HG02970 (cell line): Measurements from ENCODE around the gene GAK.

Experiments used
- ATAC-seq: cut with Tn5 transposase; IDR thresholded peaks from one replicate; pipeline ENCODE4 v1.9.1; 2021; ENCODE audit warnings: mild to moderate bottlenecking, moderate library complexity, moderate number of reproducible peaks; ENCODE audit not compliant: unreplicated experiment, low FRiP score

The GAK gene

DNA sequence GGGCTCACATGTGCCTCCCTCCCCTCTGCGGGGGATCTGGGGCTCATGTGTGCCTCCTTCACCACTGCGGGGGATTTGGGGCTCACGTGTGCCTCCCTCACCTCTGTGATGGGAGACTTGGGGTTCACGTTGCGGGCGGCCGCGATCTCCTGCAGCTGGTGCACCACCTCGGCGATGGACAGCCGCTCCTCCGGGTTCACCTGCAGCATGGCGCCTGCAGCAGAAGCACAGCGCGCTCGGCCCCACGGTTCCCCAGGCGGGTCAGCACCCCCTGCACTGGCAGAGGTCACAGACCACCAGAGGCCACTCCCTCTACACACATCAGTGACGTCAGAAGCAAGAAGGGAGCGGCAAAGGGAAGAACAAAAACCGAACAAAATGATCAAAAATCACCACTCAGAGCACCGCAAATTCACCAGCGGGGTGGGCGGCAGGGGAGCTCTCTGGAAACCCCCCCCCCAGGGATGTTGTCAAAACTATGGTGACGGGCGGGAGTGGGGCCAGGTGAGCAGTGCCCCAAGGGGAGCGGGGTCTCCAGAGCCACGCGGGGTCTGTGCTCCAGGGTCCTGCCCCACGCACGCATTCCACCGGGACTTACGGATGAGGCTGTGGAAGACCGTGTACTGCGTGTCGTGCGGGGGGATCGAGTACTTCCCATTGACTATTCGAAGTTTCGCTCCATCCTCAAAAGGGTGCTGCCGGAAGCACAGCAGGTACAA lies 38.7 kb downstream of the GAK start:
- ATAC-seq: no peak

DNA sequence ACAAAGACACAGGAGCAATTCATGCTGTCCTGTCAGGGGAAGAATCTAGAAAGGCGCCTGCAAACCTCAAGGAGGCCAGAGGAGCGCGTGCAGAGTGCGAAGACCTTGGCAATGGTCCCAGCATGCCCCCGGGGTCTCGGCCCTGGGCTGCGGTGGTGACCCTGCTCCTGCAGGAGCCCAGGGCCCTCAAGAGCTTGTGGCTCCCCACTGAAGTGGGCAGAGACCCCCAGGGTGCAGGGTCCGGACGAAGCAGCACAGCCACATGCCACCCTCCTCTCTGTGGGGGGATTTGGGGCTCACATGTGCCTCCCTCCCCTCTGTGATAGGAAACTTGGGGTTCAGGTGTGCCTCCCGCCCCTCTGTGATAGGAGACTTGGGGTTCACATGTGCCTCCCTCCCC lies 39.3 kb downstream of the GAK start:
- no peak for ATAC-seq

DNA sequence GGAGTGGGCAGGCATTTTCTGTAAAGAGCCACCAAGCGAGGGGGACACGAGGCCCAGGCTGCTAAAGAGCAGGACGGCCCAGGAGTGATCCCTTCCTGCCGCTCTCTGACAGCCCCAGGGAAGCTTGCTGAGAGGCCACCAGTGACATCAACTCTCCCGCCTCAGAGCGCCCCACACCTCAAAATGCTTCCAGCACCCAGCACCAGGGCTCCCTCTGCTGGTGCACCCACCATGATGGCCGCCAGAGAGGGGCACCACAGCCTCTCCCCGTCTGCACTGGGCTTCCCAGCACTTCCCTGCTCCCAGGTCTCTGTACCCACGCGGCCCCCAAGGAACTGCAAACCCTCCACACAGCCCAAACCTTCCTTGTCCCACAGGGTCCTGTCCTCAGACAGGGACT lies 40.4 kb downstream of the GAK start:
- no peak for ATAC-seq

DNA sequence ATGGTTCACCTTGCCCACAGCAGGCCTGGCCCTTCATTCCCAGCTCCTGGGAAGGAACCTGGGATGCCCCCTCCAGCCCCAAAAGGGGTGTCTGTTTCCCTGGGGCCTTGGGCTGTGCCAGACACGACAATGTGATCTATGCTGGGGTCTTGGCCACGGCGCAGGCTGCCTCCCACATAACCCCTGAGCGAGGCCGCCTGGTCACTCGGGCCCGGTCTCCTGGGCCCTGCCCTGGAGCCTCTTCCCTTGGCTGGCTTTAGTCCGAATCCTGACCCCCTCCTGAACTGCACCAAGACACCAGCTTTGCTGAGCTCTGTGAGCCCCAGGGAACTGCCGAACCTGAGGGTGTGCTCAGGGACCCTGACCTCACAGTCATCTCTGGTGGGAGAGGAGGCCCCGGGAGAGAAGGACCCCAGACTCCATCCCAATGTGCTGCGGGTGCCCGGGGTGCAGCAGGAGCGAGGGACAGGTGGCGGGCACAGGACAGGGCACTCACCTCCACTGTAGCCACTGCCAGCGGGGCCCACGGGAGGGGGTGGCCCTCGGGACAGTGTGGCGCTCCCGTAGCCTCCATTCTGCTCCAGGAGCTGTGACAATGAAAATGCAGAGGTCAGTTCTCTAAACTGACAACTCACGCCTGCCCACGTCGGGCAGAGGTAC lies 42.0 kb downstream of the GAK start:
- ATAC-seq: no peak

DNA sequence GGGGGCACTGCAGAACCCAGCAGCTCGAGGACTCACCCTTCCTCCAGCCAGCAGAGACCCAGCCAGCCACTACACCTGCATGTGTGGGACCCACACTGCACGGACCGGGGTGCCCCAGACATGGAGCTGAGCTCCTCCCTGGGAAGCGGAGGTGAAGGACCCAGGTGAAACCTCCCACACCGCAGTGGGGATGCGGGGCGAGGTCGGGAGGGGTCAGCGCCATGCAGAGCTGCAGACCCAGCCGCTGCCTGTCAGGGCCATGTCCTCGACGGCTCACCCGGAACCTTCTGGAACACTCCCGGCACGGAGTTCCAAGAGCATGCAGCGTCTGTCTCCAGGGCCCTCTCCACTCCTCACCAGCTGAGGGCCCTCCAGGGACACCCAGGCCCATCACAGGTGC lies 42.6 kb downstream of the GAK start:
- ATAC-seq: no peak

DNA sequence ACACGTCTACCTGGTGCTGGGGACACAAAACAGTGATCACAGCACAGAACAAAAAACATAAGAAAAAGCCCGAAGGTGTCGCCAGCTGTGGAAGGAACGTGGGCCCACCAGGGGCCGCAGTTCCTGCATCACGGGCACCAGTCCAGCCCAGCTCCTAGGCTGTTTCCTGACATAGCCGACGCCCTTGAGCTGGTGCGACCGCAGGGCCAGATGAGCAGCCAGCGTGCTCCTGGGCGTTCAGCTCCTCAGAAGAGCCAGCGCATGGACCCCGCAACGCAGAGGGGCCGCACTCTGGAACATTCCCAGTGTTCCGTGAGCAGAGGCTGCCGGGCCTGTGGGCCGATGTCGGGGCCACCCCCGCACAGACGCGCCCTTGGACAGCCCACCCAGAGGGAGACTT lies 44.1 kb downstream of the GAK start:
- no peak for ATAC-seq

DNA sequence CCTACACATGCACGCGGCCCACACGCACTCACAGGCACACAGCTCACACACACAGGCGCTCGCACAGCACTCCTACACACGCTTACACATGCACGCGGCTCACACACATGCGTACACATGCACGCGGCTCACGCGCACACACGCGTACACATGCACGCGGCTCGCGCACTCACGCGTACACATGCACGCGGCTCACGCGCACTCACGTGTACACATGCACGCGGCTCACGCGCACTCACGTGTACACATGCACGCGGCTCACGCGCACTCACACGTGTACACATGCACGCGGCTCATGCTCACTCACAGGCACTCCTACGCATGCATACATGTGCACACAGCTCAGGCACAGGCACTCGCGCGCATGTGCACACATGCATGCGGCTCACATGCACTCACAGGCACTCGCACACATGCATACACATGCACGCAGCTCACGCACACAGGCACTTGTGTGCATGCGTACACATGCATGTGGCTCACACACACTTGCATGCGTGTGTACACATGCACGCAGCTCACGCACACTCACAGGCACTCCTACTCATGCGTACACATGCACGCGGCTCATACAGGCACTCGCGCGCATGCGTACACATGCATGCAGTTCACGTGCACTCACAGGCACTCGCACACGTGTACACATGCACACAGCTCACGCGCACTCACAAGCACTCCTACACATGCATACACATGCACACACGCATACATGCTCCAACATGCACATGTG lies 44.9 kb downstream of the GAK start:
- ATAC-seq: no peak

DNA sequence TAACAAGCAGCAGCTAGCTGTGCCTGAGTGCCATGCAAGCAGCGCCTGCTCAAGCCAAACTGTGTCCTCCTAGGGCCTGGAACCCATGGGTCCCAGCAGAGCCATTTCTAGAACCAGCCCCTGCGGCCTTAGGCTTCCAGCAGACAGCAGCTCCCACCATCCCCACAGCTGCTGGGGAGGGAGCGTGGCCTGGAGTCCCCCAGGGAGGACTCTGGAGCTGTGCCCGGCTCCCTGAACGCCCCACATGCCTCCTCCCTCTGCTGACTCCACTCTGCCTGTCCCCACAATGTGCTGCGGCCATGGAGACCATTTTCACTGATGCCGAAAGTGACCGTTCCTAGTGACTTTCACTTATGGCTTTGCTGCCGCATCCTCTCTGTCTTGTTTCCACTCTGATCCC lies 45.9 kb downstream of the GAK start:
- no peak for ATAC-seq

DNA sequence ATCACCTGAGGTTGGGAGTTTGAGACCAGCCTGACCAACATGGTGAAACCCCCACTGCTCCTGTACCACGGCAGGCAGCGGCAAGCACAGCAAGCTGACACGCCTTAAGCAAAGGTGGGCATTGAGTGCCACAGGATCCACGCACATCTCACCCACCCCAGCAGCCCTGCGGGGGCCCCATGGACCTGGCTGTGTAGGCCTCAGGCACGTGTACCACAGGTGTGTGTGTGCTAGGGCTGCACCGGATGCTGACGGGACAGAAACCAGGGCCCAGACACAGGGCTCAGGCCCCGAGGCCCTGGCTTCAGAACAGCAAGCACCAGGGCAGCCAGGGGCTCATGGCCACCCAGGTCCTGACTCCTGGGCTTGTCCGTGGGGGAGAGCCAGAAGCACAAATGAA lies 46.8 kb downstream of the GAK start:
- ATAC-seq: no peak

DNA sequence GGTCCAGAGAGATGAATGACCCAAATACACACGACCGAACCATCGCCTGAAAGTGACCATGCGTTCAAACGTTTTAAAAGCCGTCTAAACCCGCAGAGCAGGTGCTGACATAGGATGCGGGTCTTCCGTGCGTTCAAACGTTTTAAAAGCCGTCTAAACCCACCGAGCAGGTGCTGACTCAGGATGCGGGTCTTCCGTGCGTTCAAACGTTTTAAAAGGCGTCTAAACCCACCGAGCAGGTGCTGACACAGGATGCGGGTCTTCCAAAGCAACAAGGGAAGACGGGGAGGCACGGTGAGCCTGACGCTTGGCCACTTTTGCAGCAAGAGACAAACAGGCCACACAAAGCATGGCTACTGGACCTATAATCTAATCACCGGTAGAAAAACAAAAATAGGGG lies 47.2 kb downstream of the GAK start:
- ATAC-seq: no peak

DNA sequence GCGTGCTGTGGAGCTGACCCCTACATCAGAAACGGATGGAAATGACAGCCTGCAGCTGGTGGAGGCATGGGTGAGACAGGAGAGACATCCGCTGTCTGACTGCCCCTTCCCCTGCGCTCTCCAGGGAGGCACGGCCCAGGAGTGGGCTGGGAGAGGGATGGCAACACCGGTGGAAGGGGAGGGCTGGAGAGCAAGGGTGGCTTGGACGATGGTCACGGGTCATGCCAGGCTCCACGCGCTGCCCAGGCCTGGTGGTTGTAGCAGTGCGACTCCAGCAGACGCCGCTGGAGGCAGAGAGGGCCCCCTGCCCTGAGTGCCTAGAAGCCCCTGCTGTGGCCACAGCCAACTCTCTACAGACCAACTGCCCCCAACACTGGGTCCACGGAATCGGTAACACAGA lies 47.9 kb downstream of the GAK start:
- ATAC-seq: no peak

DNA sequence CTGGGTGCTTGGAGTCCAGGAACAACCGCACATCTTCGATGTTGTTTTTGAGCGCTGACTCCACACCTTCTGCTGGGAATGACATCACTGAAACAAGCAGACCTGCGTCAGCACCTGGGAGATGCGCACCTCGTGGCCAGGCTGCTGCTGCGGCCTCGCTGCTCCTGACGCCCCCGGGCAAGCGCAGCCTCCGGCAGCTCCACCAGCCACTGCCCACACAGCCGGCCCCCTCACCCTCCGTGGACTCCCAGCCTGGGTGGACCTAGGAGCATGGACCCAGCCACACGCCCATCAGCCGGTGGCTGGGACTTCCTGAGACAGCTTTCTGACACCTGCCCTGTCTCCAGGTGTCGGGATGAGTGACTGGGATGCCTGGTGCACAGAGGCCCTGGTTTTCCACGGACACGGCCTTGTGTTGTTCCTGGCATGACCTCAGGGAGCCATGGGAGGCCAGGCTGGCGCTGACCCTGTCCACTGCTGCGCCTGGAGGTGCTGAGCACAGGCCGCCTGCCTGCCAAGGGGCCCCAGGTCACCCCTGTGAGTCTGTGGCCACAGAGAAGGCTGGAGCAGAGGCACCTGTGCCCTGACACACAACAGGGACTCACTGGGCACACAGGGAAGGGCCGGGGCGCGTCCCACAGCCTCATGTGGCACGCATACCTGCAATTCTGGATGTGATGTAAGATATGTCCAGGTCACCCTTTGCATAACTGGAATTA lies 48.6 kb downstream of the GAK start:
- ATAC-seq: no peak

DNA sequence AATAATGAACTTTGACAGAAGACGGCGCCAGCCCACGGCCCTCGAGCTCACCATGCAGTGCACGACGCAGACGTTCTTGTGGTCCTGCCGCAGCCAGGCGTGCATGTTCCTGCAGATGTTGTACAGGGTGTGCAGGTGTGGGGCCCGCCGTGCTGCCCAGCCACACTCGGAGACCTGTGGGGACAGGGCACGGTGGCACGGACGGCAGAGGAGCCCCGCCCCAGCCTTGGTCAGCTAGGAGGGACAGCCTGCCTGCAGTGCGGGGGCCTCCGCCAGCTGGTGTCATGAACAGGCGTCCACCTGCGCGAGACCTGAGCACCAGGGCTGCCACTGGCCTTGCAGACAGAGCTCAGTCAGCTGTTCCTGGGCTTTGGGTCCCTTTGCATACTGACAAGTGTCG lies 49.5 kb downstream of the GAK start:
- no peak for ATAC-seq

DNA sequence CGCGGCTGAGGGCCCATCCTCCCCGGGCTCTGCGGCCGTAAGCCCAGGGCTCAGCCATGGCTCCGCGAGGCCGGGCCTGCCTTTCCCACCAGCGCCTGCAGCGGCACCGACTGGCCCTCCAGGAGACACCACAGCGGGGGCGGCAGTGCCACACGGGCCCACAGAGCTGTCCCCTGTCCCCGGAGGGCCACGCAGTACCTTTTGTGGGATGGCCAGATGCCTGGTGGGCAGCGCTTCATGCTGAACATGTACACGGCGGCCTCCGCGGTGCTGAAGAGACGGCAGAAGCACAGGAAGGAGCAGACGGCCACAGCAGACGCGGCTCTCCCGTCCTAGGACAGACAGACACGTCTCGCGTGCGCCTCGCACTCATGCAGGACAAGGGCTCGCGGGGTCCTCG lies 50.4 kb downstream of the GAK start:
- no peak for ATAC-seq

DNA sequence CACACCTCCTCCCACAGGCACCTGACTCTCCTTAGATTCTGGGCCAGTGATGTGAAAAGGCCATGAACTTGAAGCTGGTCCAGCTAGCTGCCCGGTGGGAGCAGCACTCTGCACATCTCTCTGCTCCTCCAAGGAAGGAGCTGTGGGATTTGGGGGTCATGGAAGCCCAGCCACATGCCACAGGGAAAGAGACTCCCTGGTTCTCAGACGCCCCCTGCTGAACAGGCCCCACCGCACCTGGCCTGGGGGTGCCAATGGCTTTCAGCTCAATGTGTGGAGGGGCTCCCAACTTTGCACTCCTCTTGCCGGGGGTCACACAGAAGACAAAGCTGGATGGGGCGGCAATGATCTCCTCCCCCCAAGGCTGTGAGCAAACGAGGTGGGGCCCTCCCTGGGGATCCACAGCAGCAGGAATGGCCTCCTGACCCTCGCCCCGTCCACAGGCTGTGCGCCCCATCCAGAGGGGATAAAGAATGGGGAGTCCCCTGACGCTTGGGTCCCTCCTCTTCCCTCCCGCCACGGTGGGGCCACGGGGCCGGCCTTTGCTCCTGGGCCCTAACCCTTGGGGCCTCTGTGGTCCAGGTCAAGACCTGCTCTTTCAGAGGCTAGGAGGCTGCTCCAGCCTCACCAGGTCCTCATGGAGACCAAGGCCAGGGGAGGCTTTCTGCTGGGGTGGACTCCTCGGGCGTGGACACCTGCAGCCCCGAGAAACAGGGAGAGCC lies 51.3 kb downstream of the GAK start:
- no peak for ATAC-seq

DNA sequence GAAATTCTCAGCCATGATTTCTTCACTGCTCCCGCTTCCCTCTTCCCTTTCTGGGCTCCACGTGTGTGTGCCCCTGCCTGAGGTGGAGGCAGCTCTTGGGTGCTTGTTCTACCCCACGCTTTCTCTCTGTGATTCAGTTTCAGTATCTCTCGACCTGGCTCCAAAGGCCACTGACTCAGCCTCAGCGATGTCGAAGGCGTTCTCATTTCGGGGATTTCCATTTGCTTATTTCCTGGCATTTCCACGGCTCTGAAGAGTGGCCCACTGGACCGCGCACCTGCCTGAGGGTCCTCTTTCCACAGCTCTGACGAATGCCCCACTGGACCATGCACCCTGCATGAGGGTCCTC lies 52.4 kb downstream of the GAK start:
- no peak for ATAC-seq

DNA sequence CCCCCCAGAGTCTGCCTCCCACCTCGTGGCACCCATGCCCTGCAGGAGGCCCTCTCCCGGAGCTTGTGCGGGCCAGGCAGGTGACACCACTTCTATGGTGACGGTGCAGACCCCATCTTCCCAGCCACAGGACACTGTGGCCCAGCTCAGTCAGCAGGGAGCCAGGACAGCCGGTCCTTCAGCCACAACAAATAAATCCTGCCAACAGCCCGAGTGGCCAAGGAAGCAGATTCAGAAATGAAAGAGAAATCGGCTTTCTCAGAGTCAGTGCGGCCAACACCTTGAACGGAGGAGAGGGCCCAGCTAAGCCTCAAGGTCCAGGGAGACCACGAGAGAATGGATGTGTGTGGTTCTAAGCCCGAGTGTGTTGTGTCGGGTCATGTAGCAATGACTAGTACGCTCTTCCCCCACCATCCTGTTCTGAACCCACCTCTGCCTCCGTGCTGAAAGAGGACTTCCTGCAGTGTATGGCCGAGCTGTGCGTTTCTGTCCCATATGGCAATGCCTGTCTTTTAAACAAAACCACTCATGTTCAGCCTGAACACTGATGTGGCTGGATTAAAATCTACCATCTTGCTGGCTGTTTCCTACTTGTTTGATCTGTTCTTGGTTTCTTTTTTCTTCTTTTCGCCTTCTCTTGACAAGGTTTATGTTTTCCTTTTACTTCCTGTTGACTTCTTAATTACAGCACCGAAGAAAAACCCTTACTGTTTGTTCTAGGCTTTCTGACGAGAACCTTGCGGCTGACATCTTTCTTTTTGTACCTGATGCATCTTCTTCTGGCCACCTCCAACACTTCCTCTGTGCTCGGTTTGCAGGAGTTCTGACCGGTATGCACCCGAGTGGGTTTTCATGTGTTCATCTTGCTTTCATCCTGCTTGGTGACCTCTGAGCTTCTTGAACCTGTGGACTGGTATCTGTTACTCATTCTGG lies 53.1 kb downstream of the GAK start:
- ATAC-seq: no peak

DNA sequence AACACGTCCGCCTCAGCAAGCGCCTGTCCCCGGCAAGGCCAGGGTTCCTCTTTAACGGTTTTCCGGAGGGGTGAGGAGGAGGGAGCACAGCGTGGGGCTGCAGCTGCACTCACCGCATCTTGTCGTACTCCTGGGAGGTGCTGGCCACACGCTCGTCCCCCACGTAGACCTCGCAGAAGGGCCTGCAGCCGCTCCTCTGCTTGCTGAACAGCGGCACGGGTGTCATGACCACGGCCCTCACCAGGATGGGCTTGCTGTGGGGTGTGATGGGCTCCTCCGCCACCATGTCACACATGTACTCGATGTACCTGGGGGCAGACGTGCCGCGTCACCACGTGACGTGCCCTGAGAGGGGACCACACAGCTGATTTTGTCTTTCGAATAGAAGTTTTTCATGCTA lies 54.6 kb downstream of the GAK start:
- no peak for ATAC-seq

DNA sequence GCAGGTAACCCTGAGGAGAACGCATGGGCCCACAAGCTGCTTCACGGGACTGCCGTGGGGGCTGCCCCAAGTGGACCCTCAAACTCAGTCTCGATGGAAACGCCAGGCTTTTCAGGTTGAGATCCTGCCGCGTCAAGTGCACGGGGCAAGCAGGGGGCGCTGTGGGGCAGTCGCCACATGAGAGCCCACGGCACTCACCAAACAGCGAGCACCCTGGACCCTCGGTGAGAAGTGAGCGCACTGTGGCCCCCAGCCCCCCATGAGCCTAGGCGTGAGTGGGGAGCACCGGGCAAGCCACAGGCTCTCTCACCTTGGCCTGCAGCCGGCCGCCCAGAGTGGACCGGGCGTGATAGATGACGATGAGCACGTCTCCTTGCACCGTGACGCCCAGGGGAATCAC lies 55.3 kb downstream of the GAK start:
- no peak for ATAC-seq
